Left cardiac atrium (tissue), 4 donors: ENCODE measurements around the gene LHFPL2. TPM values are rescaled to one million over a fixed set of nuclear protein-coding genes. Genes with fewer than 3 reads are reported as not detected.

ENCODE experiments used
- ATAC-seq, 2 donors: fragments of 200-7000 bp; cut with Tn5 transposase; one replicate each; pipeline ENCODE4 v1.9.1; 2020; ENCODE audit warnings: mild to moderate bottlenecking in 2 of 2, moderate library complexity in 2 of 2
- DNase-seq: peaks from one replicate; pipeline ENCODE4 v3.0.0-alpha.2; 2020
- intact Hi-C, 2 donors: fragments of 100-400 bp; cut with DNase I; formaldehyde crosslinking; loops; one replicate each; pipeline versions ENCODE4 v1.14.1 to v1.15.1; 2022 to 2023
- total RNA-seq, 2 donors: library from RNA; stranded (reverse); fragmentation: NEBNext Ultra II Directional; extraction: Animal tissue kit (Norgen Biotek cat#: 25700); gene quantifications; one replicate each; pipeline ENCODE4 v1.2.1, GENCODE V29; 2021
- donor health status: DM: no; HTN: yes; CAD: no.
- donor health status: DM: no; HTN: yes; CAD: no; lungs with severe emphysema.
- donor health status: DM: yes; HTN: yes; CAD: no.
- donor health status: Dilated cardiomyopathy.

Gene LHFPL2
- total RNA-seq, 2 donors from 2014 or later: 12.5 to 23.9 TPM

- DNase-seq (no peak), ATAC-seq (peak in 1 of 2 donors; percentile 64)
- intact Hi-C loops: no loop called here
These were observed 81.7 kb downstream of the LHFPL2 start for GRCh38 chr5:78566747-78567425.

- intact Hi-C loops: no loop called here
- DNase-seq (no peak), ATAC-seq (no peak)
These were observed 83.2 kb downstream of the LHFPL2 start for GRCh38 chr5:78565395-78565794.

GRCh38 chr5:78563621-78564020 lies 85.0 kb downstream of the LHFPL2 start:
- intact Hi-C loops: no loop called here
- no peak for DNase-seq
- ATAC-seq: no peak

GRCh38 chr5:78562714-78563330 lies 85.8 kb downstream of the LHFPL2 start:
- no peak for ATAC-seq
- intact Hi-C loops: no loop called here
- no peak for DNase-seq

GRCh38 chr5:78562001-78562400 lies 86.6 kb downstream of the LHFPL2 start:
- no peak for ATAC-seq
- DNase-seq: no peak
- intact Hi-C loops: no loop called here

GRCh38 chr5:78561261-78561660 lies 87.3 kb downstream of the LHFPL2 start:
- DNase-seq (no peak), ATAC-seq (no peak)
- intact Hi-C loops: no loop called here

- intact Hi-C loops: no loop called here
- DNase-seq (no peak), ATAC-seq (no peak)
These were observed 88.3 kb downstream of the LHFPL2 start for GRCh38 chr5:78560000-78560855.

GRCh38 chr5:78557601-78558000 lies 91.0 kb downstream of the LHFPL2 start:
- ATAC-seq (no peak), DNase-seq (no peak)
- intact Hi-C loops: no loop called here

GRCh38 chr5:78555870-78556269 lies 92.7 kb downstream of the LHFPL2 start:
- intact Hi-C loops: no loop called here
- DNase-seq (no peak), ATAC-seq (no peak)

- ATAC-seq (no peak), DNase-seq (no peak)
- intact Hi-C loops: no loop called here
These were observed 93.9 kb downstream of the LHFPL2 start for GRCh38 chr5:78554670-78555069.

GRCh38 chr5:78553580-78554353 lies 94.8 kb downstream of the LHFPL2 start:
- ATAC-seq: no peak
- intact Hi-C loops: no loop called here
- DNase-seq: no peak

- ATAC-seq (no peak), DNase-seq (no peak)
- intact Hi-C loops: no loop called here
These were observed 95.7 kb downstream of the LHFPL2 start for GRCh38 chr5:78552729-78553342.

- ATAC-seq (no peak), DNase-seq (no peak)
- intact Hi-C loops: no loop called here
These were observed 97.7 kb downstream of the LHFPL2 start for GRCh38 chr5:78550891-78551290.

GRCh38 chr5:78549043-78549442 lies 99.5 kb downstream of the LHFPL2 start:
- intact Hi-C loops: loop anchor here in 1 of 2 donors (5.0 to 10.0 kb wide), 3 partner anchors 43 to 336 kb away; partner anchors contain the start of gene LHFPL2

GRCh38 chr5:78547731-78548615 lies 100.6 kb downstream of the LHFPL2 start:
- intact Hi-C loops: loop anchor here in 1 of 2 donors (5.0 to 10.0 kb wide), 3 partner anchors 44 to 337 kb away; partner anchors contain the start of gene LHFPL2
- ATAC-seq (peak; percentile 86 to 91), DNase-seq (peak; percentile 90)

More at GRCh38 chr5:78549043-78549442, 99.5 kb downstream of the LHFPL2 start:
- peak; percentile 47 for DNase-seq
- ATAC-seq: peak; percentile 21 to 70

- DNase-seq (no peak), ATAC-seq (peak in 1 of 2 donors; percentile 2)
- intact Hi-C loops: loop anchor here in 1 of 2 donors (5.0 to 10.0 kb wide), 3 partner anchors 45 to 338 kb away; partner anchors contain the start of gene LHFPL2
These were observed 101.4 kb downstream of the LHFPL2 start for GRCh38 chr5:78547183-78547582.

- intact Hi-C loops: loop anchor here in 1 of 2 donors (5.0 to 10.0 kb wide), 3 partner anchors 46 to 338 kb away; partner anchors contain the start of gene LHFPL2
These were observed 102.1 kb downstream of the LHFPL2 start for GRCh38 chr5:78546276-78546996.

More at GRCh38 chr5:78546276-78546996, 102.1 kb downstream of the LHFPL2 start:
- no peak for ATAC-seq
- no peak for DNase-seq
